Measurements from ENCODE around the gene CAMK2B.
"Not testable (repeated sequence)": the region's sequence is repeated elsewhere in the genome, so short reads cannot be mapped to it uniquely, and the experiment has no call there.

Gene CAMK2B

DNA sequence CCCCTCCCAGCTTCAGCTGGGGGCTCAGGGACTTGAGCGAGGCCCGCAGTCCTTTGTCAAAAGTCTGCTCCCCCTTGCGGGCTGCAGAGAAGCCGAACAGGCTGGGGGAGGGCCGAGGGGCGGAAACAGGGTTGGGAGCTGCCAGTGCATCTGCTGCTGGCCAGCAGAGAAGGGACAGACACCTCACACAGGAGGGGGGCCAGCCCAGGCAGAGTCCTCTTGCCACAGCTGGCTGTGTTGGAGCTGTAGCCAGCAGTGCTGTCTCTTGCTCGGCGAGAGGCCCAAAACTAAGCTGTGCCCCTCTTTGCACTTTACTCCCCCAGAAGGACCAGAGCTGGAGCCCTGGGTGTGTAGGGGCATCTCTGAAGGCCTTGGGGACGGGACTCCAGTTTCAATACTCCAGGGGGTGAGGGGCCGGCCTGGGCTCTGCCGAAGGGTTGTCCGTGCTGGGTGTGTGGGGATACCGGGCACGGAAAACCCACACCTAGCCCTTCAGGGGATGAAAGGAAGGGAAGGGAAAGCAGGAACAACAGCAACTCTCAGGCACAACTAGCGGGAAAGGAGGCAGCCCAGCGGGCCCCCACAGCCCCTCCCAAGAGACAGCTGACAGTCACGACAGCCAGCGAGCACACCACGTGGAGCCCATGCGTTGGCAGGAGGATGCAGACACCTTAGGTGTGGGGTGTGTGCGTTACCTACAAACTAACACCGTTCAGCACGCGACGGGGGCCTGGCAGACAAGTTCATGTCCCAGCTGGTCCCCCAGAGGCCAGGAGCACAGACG lies 106.8 kb downstream of the CAMK2B start:
- peak in 8 of 56 donors; percentile 12 to 42 (median 26) for DNase-seq

DNA sequence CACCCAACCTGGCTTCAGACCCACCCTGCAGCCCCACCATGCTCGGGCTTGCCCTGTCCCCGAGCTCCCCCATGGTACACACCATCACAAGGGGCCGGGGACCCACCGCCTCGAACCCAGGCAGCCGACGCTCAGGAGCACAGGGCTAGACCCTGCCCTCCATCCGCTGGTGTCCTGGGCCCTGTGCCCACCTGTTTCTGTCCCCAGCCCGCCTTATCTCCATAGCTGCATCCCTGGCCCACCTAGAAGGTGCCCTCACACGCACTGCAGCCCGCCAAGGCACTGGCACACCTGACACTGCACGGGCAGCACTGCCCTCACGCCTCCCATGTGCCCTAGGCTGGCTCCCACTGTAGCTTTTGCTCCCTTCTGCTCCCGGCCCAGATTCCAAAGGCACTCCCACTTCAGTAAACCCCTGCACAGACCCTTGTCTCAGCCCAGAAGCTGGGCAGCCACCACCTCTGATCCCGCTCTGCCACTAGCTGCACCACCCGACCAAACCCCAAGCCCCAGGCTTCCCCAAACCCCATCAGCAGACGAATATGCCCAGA lies 107.5 kb downstream of the CAMK2B start:
- DNase-seq = no peak

DNA sequence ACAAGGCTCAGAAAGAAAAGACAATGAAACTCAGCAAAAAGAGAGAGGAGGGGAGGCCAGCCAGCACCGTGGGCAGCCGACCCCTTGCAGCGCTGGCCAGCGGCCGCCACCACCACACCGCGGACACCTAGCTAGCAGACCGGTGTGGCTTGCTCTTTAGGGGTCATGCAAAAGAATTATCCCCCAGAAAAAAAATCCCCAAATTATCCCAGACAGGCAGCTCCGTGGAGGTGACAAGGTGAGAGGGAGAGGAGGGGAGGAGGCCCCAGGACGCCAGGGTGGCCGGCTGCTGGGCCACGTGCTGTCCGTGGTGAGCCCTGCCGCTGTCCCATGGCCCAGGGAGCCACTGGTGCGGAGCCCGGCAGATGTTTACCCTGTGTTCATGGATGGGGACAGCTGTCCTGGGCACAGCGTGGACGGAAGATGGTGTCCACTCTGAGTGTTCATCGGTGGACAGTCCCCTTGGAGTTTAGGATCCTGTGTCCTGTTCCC lies 108.1 kb downstream of the CAMK2B start:
- DNase-seq = no peak

DNA sequence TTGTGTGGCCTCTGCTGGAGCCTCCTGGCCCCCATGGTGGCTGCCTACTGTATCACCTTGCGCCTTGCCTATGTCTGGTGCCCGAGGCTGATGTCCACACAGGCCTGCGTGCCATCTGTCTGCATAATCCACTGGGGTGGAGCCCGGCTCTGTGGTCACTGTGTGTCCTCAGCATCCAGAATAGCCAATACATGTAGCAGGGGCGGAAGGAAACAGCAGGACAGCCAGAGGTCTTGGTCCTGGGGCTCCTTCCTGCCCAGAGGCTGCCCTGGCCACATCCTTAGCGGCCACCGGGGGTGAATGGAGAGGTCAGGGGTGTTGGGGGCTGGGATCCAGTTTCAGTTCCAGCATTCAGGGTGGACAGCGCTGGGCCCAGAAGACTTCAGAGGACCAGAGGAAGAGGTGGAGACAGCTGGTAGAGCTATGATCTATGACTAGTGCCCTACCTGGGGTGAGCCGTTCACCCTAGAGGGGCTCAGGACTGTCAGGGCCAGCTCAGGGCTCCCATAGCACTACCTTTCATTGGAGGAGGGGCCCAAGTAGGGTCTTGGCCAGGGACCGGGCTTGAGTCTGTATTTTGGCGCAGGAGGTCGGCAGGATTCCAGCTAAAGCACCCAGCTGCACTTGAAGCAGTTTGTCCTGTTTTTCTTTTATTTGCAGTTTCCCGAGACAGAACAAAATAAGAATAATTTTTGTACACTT lies 108.7 kb downstream of the CAMK2B start:
- peak in 11 of 56 donors; percentile 17 to 46 (median 27) for DNase-seq

DNA sequence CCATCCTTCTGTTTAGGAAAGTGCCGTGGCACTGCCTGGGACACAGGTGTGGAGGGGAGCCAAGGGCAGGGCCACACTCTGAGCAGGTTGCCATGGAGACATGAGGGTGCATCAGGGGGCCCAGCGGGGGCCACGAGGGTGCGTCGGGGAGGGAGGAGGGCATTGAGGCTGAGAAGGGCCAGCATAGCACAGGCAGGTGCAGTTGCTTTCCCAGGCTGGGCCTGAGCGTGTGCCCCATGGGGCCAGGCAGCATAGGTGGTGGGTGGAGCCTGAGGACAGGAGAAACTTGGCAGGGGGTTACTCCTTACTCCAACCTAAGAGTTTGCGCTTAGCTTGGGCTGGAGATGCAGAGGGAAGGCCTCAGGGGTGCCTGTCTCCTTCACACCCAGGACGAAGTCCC lies 109.4 kb downstream of the CAMK2B start:
- DNase-seq = no peak

DNA sequence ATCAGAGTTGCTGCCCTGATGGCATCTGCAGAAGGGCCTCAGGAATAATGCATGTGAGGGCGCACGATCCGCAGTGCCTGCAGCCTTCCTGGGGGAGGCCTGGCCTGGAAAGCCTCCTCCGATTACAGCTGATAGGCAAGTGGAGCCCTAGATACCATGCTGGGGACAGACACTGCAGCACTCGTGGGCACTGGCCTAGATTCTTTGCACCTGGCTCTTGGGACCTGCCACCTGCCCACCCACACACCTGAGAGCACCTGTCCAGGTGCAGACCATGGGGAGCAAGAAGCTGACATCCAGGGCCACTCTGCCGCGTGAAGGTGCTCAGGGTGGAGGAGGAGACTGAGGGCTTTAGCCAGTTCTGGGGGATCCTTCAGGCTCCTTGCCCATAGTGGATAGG lies 109.9 kb downstream of the CAMK2B start:
- no peak for DNase-seq

DNA sequence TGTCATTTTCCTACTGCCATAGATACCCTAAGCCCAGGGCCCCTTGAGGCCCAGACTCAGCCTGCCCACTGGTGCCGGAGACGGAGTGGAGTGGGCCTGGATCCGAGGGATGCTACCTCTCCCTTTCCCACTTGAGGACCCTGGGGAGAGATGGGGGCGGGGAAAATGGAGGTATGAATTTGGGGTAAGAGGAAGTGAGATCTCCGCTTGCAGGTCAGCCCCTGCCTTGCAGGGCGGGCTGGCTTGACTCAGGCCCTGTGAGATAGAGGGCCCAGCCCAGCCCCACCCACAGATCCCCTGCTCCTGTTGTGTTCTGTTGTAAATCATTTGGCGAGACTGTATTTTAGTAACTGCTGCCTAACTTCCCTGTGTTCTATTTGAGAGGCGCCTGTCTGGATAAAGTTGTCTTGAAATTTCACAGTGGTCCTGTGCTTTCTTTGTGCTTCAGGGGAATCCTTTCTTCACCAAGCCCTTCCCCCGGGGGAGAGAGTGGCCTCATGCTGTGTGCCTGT lies 111.5 kb downstream of the CAMK2B start:
- DNase-seq = no peak

DNA sequence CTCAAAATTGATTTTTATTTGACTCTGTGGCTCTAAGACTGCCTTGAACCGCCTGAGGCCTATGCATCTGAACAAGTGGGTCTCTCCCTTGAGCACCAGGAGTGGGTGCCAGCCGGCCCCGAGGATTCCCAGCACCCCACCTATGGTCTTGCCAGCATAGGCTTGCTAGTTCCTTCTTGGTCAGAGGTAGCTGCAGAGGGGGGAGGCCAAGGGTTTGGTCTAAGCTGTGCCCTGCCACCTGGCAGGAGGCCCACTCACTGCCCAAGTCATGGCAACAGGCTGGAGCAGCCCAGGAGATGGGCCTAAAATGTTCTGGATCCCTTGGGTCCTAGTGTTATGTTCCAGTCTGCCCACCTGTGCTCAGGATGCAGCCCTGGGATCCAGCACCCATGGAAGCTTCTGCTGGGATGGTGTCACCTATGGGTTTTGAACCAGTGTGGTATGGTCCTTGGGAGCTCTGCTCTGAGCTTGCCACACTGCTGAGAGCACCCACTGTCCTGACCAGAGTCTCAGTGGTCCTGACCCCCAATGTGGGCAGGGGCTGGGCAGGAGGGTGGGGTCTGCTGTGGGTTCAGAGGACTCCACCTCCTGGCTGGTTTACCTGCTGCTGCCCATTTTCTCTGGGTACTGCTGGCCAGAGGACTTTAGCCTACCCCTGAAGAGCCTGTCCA lies 112.1 kb downstream of the CAMK2B start:
- no peak for DNase-seq

DNA sequence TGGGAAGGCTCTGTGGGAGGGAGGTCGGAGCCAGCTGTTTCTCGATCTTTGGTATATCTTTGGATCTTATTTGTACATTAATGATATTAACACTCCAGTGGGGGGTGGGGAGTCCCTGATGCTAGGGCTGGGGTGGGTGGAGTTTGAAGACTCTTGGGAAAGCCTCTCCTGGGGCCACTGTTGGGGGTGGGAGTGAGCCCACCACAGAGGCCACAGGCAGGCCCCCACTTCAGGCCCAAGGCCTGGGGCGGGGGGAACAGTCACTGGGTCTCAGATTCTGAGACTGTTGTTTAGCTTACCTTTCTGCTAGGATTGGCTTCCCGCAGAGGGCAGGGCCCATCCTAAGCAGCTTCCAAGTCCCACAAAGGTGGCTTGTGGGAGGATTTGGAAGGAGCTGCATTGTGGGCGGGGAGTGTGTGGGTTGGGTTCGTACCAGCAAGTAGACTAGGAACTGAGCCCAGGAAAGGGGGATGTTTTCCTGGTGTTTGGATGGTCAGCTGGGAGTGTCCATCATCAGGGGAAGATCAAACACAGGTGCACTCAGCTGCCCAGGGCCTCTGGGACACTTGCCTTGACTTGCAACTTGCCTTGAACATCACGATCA lies 112.7 kb downstream of the CAMK2B start:
- DNase-seq = no peak

DNA sequence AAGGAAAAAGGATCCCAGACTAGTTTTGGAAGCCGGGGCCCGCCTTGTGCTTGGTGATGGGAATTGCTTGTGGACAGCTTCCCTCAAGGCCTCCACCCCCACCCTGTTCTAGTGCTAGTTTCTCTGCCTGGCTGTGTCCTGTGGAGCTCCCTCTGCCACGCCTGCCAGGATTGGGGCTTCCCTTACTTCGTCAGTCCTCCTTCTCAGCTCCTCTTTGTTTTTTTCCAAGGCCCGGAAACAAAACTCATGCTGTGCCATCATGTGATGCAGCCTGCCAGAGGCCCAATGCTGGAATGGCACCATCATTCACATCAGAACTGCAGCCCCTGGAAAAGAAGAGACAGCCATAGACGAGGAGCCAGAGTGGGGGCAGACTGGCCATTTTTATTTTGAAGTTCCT lies 113.4 kb downstream of the CAMK2B start:
- DNase-seq = peak in 19 of 56 donors; percentile 16 to 69 (median 40)

DNA sequence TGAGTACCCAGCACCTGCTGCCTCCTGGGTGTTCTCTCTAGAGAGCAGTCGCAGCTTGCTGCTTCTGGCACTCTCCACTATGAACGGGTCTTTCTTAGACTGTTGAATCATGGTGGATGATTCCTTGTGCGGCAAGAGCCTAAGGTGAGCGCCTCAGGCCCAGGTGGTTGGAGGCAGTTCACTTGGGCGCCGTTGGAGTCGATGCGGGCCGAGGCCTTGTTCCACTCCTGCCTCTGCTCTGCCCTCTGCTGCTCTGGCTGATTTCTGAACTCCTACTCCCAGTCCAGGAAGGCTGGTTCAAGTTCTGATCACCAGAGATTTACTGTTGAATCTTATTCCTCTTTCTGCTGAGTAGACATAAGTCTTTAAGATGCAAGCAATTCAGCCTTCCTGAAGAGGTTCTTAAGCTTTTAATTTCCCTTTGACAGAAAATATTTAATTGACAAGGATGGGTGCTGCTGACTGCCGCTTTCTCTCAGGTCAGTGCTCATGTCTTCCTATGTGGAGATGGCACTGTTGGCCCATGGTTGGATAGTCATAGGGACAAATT lies 114.2 kb downstream of the CAMK2B start:
- DNase-seq = no peak

DNA sequence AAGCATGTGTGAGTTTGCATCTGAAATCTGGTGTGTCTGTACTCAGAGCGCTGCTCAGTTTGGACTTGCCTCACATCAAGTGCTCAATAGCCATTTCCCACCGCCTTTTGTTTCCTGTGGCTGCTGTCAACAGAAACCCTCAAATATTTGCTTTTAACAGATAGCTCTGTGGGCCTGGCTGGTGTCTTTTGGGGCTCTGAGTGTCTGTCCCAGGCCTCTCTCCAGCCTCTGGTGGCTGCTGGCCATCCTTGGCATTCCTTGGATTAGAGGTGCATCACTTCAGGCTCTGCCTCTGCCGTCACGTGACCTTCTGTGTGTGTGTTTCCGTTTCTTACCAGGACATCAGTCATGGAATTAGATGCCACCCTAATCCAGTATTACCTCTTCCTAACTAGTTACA lies 115.3 kb downstream of the CAMK2B start:
- peak in 2 of 56 donors; percentile 23 to 34 for DNase-seq

DNA sequence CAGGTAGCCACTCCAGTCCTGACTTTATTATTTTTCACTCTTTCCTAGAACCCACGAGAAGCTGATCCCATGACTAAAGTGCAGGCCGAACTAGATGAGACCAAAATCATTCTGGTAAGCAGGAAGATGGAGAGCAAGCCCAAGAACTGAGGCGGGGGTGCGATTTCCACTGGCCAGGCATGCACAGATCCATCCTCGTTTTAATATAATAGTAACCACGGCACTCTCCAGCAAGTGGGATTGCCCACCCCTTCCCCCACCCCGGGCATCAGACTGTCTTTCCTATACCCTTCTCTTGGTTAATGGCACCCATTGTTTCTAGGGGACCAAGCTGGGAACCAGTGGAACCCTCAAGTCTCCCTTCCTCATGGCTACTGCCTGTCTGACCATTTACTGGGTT lies 117.3 kb downstream of the CAMK2B start:
- no peak for DNase-seq

DNA sequence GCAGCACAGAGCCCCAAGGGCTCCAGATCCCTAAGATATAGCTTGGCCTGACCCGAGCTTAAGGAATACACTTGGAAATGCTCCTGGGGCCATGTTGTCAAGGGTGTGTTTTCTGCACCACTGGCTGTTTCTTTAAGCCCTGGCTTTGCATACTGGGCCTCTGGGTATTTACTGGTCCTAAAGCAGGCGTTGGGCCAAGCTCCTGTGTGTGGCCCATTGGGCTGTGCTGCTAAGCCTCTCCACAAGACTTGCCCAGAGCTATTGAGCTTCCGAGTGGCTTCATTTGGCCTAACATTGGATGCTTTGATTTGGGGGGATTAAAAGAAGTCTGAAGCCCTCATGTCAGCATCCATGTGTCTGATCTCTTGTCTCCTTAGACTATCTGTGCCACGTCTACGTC lies 119.4 kb downstream of the CAMK2B start:
- DNase-seq = no peak

DNA sequence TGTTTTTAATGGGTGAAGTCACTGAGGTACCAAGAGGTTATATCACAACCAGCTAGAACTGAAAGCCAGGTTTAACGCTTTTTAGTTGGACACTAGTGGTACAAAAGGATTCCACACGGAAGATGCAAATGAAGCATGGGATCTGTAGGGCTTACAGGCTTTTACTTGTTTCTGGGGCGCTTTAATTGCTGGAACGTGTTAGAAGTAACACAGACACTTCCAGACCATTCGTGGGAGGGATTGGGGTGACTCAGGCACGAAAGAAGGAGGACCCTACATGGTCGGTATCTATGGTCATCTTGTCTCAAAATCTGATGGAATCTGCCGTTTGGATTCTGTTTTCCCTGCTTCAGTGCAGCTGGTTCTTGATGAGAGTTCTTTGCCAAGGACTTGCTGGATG lies 123.6 kb downstream of the CAMK2B start:
- DNase-seq = no peak

DNA sequence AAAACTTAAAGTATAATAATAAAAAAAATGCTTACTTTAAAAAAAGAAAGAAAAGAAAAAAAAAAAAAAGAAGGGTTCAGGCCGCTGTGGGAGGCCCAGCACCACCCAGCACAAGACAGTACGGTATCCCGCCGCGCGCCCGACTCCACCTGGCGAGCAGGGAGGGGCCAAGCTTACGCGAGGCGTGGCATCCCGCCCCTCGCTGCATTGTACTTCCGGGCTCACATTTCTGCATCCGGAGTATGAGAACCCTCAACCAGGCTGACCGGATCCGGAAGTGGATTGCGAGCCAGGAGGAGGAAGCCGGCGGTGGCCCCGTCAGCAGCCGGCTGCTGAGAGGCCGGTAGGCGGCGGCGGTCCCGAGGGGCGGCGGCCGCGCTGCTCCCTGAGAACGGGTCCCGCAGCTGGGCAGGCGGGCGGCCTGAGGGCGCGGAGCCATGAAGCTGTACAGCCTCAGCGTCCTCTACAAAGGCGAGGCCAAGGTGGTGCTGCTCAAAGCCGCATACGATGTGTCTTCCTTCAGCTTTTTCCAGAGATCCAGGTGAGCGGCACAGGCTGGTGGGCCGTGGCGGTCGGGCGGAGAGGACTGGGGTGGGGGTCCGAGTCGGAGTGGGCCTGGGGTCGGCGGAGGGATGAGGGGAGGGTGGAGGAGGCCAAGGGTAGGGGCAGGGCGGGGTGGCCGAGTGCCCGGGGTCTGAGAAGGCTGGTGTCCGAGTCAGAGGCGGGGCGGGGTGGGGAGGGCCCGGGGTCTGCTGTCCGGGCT lies 124.5 kb downstream of the CAMK2B start, which contains the start of gene YKT6:
Gene YKT6, plus strand, starts transcription at position 280 of the 763 bp plus-strand sequence. Its CDS starts 158 bp downstream, at position 438.
- peak in 55 of 56 donors; percentile 27 to 97 (median 87) for DNase-seq

DNA sequence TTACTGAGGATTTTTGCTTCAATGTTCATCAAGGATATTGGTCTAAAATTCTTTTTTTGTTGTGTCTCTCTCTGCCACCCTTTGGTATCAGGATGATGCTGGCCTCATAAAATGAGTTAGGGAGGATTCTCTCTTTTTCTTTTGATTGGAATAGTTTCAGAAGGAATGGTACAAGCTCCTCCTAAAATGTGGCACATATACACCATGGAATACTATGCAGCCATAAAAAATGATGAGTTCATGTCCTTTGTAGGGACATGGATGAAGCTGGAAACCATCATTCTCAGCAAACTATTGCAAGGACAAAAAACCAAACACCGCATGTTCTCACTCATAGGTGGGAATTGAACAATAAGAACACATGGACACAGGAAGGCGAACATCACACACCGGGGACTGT lies 125.2 kb downstream of the CAMK2B start:
- not testable (repeated sequence) for DNase-seq

DNA sequence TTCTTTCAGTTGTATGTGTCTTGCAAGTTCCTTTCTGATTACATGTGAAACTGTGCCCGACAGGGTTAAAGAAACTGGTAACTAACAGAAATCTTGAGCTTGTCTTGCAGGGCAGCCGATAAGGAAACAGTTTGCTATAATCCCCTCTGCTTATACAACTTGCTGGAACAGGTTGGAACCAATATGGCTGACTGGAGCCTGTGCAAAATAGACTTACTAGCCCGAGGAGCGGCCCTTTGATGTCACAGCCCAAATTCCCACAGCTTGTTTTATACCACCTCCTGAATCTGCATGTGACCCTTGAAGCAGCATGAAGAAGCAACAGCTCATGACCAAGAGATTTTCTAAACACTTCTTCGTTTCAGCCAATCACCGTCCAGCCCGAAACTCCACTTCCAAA lies 127.9 kb downstream of the CAMK2B start:
- no peak for DNase-seq

DNA sequence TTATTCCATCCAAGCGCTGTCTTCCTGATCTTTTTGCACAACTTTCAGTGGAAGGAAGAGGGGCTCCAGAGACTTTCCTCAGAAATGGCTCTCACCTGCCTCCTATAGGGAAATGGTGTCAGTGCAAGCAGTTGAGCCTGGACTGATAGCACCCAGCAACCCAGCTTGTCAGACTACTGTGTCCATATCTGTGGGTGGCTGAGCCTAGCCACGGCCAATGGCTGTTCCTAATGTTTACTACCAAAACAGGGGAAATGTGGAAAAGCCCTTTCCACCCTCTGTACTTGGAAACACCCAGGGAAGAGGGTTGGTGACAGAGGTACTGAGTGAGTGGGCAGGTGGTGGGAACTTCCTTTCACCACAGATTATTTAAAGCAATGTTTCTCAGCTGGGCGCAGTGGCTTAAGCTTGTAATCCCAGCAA lies 128.9 kb downstream of the CAMK2B start:
- peak in 12 of 56 donors; percentile 12 to 52 (median 28) for DNase-seq

DNA sequence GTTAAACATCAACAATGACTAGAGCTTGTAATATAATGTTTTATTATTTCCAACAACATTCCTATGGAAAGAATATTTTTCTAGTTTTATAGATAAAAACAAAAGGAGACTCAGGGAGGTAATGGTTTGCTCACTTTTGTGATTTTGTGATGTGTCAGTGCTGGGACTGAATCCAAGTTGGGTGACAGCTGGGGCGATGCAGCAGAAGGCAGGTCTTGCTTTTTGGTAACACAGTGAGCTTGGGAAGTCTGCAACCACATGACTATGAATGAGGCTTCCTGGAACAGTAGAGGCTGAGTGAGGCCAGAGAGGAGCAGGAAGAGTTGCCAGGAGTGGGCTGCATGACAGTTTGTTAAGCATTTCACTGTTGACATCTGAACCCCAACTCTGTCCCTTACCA lies 129.5 kb downstream of the CAMK2B start:
- no peak for DNase-seq

Measured in nucleus accumbens (tissue), 56 donors.